Testis (tissue), 2 donors: ENCODE measurements around the gene RAB27A.

Experiments used
- POLR2A ChIP-seq: fragments of 450-650 bp; IDR thresholded peaks from one replicate; pipeline ENCODE4 v1.6.1; 2017; ENCODE audit warnings: antibody characterized with exemption, mild to moderate bottlenecking, moderate library complexity
- TF ChIP-seq, protein P1 (sequence below), 3 experiments: fragments of 450-650 bp in 2 of 3; fragments of 200-600 bp in 1 of 3; sonication (generic) in 1 of 3; IDR thresholded peaks; one replicate each; pipeline ENCODE4 v1.5.1; 2016 to 2019; ENCODE audit warnings: antibody characterized with exemption in 3 of 3, mild to moderate bottlenecking in 2 of 3, moderate library complexity in 1 of 3

DNA sequence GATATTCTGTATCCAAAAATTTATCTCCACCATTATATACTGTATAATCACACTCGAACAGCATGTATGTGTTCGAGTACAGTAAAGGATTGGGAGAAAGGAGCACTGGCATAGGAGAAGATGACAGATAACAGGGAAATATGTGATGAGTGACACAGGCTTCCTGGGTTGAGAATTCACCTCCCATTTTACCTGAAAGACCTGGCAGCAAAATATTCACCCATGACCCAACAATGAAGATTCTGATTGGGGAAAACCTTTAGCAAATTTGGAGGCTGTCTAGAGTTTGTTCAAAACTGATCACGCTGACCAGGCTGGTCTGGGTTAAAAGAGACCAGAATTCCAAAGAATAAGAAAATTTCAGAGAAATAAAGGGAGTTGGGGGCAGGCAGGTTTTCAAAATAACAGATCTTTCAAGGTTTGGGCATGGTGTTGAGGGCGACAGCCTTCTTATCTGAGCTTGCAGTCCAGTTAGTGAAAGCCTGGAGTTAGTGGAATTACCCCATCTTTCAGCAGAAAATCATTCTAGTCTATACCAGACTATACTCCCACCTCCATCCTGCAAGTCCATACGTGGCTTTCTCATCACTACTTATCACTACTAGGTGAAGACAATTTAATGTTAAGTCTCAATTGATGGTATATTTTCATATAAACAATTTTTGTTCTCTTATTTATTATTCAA, 50.0 kb downstream of the RAB27A start:
- TF ChIP-seq, protein P1, sequence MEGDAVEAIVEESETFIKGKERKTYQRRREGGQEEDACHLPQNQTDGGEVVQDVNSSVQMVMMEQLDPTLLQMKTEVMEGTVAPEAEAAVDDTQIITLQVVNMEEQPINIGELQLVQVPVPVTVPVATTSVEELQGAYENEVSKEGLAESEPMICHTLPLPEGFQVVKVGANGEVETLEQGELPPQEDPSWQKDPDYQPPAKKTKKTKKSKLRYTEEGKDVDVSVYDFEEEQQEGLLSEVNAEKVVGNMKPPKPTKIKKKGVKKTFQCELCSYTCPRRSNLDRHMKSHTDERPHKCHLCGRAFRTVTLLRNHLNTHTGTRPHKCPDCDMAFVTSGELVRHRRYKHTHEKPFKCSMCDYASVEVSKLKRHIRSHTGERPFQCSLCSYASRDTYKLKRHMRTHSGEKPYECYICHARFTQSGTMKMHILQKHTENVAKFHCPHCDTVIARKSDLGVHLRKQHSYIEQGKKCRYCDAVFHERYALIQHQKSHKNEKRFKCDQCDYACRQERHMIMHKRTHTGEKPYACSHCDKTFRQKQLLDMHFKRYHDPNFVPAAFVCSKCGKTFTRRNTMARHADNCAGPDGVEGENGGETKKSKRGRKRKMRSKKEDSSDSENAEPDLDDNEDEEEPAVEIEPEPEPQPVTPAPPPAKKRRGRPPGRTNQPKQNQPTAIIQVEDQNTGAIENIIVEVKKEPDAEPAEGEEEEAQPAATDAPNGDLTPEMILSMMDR (IDR thresholded peaks at IDR 0.05), result no peak
- TF ChIP-seq POLR2A, result no peak
